Fibroblast of skin of right quadriceps (primary cell): Measurements from ENCODE around the gene PDE8A.

Experiments
- DNase-seq: peaks from one replicate; pipeline ENCODE4 v3.0.0-alpha.2; 2013

Gene PDE8A

GRCh38 chr15:85036716-85037115 lies 55.1 kb downstream of the PDE8A start:
- no peak for DNase-seq

DNA sequence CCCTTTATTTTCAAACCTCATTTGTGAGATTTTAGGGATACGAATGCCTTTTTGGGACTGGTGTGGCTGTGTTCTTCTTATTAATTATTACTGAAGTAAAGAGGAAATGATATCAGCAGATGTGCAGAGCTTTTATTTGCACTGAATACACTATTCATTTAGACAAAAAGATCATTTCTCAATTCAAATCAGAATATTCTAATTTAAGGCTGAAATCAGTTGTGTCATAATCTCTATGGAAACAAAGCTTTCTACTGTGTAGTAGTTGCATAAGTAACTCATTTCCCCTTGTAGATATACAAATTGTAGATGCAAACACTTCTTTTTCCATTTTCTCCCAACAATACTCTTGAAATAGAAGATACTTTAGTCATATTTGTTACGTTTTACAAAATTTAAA lies 56.0 kb downstream of the PDE8A start:
- no peak for DNase-seq

- no peak for DNase-seq
Measured at GRCh38 chr15:85041230-85041629, 59.6 kb downstream of the PDE8A start.

GRCh38 chr15:85044251-85044853 lies 62.7 kb downstream of the PDE8A start:
- peak; percentile 59 for DNase-seq

DNA sequence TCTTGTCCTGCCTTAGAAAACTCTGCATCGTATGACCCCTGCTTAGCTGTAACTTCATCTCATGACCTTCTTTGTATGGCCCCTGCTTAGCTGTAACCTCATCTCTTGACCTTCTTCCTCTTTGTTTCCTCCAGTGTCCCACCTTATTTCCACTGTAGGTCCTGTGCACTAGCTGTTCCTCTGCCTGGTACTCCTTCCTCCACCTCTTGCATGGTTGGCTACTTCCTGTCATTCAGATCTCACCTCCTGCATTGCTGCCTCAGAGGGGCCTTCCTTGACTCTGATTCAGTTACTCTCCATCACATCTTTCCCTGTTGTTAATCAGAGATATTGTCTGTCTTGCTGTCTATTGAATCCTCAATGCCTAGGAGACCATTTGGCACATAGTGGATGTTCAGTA lies 63.2 kb downstream of the PDE8A start:
- no peak for DNase-seq

- DNase-seq = no peak
Measured at GRCh38 chr15:85045615-85046014, 64.0 kb downstream of the PDE8A start.

- peak; percentile 90 for DNase-seq
Measured at GRCh38 chr15:85047271-85047948, 65.8 kb downstream of the PDE8A start.

GRCh38 chr15:85048430-85048829 lies 66.8 kb downstream of the PDE8A start:
- DNase-seq = no peak

GRCh38 chr15:85049805-85050204 lies 68.1 kb downstream of the PDE8A start:
- no peak for DNase-seq

DNA sequence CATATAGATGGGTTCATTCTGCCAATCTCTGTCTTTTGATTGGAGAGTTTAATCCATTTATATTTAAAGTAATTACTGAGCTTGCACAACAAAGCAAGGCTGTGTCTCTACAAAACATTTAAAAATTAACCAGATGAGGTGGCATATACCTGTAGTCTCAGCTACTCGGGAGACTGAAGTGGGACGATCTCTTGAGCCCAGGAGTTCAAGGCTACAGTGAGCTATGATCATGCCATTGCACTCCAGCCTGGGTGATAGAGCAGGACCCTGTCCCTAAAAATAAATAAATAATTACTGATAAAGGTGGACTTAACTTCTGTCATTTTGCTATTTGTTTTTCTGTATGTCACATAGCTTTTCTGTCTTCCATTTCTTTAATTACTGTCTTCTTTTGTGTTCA lies 78.1 kb downstream of the PDE8A start:
- DNase-seq = no peak

DNA sequence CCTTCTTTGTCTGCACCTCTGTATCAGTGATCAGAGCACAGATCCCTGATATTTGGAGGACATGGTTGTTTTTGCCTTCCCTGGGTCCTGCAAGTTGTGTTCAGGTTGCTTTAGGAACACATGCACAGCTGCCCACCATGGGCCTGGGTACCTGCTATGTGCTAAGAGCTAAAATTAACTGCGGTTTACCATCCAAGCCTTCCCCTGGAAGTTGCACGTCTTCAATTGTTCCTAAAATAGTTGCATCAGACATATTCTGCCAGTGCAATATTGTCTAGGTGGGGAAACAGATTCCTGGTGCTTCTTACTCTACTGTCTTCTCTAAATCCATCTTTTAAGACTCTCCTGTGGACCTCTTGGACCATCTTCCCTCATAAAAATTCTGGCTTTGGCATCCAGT lies 80.9 kb downstream of the PDE8A start:
- DNase-seq = no peak

DNA sequence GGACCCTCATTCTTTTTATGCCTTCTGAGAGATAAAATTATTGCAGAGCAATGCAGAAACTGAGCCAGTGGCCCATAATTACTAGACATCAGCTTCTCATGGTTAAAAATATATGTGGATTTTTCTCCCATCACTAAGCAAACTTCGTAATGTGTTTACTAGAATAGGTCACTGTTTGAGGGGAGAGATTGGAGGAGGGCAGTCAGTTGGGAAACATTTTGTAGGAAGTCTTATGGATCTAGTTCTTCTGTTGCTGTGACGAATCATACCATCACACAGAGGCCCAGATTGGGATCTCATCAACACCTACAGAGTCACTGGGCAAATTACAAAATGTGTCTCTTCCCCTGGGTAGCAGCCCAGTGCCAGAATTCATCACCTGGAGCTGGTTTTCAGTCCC lies 81.4 kb downstream of the PDE8A start:
- no peak for DNase-seq

DNA sequence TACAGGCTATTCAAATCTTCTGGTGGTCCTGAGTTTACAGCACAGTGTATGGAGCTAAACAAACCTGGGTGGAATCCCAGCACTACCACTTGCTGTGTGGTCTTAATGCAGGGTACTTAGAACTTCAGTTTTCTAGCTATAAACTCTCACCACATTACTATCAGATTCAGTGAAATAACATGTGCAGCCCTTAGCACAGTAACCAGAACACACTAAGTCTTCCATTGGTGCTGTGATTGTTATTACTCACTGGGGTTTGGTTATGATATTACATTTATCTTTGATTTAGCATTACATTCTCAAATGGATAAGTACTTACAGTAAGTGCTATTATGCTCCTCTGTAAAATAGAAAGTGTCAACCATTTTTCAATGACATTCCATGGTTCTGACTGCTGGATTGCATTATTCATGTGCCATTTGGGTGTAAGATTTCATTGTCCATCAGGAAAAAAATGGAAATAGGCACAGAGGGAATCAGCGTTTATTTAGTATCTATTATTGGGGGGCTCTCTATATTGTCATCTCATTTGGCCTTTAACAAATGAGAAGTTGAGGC lies 81.9 kb downstream of the PDE8A start:
- no peak for DNase-seq

- DNase-seq = no peak
Measured at GRCh38 chr15:85064710-85065109, 83.1 kb downstream of the PDE8A start.

DNA sequence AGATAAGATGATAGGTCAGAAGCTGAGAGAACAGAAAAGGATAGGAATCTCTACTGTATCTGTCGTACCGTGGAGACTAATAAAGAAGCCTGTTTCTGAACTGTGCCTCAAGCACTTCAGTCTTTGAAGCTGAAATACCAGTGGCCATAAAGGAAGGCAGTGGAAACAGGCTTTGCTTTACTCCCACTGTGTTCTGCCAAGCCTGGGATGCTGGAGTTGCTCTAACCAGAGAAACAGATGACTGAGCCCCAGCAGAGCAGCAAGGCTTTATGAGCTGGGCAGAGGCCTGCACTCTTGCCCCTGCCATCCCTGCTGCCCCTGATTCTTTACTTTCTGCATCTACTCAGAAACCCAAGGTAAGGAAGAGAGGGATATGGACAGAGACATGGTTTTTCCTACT lies 89.4 kb downstream of the PDE8A start:
- no peak for DNase-seq

DNA sequence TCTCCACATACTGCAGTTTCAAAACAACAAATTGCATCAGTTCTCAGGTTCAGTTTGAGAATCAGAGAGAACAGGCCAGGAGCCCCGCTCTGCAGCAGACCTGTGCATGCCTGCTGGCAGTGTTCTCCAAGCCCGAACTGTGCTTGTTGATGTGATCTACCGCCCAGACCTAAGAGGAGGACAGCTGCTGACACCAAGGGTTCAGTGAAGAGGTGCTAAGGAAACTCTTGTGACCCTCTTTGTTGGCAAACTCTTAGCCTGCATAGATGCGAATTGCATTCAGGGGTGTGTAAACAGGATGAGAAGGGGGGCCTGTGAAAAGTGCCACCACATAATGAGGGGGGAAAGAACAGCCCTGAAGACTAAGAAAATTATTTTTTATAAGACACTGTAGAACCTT lies 89.8 kb downstream of the PDE8A start:
- no peak for DNase-seq

DNA sequence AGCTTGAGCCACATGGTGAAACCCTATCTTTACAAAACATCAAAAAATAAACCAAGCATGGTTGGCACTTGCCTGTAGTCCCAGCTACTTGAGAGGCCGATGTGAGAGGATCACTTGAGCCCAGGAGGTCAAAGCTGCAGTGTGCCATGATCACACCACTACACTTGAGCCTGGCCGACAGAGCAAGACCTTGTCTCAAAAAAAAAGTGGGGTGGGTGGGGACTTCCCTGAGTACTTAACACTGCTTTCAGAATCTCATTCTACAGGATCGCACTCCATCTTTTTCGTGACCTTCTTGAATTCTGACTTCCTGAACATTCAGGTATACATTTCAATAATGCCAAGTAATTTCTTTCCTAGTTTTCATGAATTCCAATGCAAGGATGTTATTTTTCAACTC lies 91.3 kb downstream of the PDE8A start:
- DNase-seq = no peak

- no peak for DNase-seq
Measured at GRCh38 chr15:85073556-85074194, 92.0 kb downstream of the PDE8A start.

GRCh38 chr15:85086855-85087254 lies 105.2 kb downstream of the PDE8A start:
- DNase-seq = no peak

- no peak for DNase-seq
Measured at GRCh38 chr15:85088300-85088699, 106.6 kb downstream of the PDE8A start.

- no peak for DNase-seq
Measured at GRCh38 chr15:85089929-85090597, 108.4 kb downstream of the PDE8A start.

- DNase-seq = no peak
Measured at GRCh38 chr15:85091990-85092389, 110.3 kb downstream of the PDE8A start.

DNA sequence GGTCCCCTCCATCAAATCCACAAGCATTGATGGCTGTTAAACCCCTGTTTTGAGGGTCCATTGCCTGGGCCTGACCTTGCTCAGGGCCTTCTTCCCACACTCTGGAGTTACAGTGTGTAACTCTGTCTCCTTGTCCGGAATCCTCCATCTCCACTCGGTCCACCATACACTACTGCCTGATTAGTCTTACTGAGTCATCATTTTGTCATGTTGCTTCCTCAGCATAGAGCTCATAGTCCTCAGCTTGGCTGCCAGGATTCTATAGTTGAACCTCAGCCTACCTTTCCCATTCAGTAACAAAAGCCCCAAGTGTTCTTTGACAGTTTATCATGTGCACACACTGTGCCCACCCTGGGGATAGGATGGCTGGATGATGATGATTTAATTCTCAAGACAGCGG lies 113.0 kb downstream of the PDE8A start:
- DNase-seq = peak; percentile 35

DNA sequence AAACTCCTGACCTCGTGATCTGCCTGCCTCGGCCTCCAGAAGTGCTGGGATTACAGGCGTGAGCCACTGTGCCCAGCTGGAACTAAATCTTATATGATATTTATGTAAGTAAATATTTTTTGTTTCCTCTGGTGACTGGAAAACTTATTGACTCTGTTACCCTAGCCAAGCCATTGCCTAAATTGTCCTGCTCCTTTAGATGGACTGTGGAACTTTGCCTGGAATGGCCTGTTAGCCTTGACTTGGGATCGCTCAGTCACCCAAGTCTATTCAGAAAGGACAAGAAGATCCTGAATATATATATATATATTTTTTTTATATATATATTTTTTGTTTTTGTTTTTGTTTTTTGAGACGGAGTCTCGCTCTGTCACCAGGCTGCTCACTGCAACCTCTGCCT lies 113.9 kb downstream of the PDE8A start:
- no peak for DNase-seq
